ENCODE results near the gene HS2ST1.
"Not testable (repeated sequence)": the region's sequence is repeated elsewhere in the genome, so short reads cannot be mapped to it uniquely, and the experiment has no call there.

Gene HS2ST1

DNA sequence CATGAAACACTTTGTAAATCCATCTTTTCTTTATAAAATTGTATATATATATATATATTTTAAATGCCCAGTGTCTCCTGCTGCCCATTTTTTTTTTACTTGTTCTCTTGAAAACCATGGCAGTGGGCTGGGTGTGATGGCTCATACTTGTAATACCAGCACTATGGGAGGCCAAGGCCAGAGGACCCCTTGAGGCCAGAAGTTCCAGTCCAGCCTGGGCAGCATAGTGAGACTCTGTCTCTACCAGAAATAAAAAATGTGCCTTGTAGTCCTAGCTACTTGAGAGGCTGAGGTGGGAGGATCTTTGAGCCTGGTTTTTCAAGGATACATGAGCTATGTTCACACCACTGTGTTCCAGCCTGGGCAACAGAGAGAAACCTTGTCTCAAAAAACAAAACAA lies 62.2 kb downstream of the HS2ST1 start:
- TF ChIP-seq MYC (IDR thresholded peaks at IDR 0.05; ENCODE audit: low read depth, low read length) (no peak), POLR2A (IDR thresholded peaks at IDR 0.05; ENCODE audit: extremely low read depth, insufficient read length) (no peak)
- TF ChIP-seq, protein P1, sequence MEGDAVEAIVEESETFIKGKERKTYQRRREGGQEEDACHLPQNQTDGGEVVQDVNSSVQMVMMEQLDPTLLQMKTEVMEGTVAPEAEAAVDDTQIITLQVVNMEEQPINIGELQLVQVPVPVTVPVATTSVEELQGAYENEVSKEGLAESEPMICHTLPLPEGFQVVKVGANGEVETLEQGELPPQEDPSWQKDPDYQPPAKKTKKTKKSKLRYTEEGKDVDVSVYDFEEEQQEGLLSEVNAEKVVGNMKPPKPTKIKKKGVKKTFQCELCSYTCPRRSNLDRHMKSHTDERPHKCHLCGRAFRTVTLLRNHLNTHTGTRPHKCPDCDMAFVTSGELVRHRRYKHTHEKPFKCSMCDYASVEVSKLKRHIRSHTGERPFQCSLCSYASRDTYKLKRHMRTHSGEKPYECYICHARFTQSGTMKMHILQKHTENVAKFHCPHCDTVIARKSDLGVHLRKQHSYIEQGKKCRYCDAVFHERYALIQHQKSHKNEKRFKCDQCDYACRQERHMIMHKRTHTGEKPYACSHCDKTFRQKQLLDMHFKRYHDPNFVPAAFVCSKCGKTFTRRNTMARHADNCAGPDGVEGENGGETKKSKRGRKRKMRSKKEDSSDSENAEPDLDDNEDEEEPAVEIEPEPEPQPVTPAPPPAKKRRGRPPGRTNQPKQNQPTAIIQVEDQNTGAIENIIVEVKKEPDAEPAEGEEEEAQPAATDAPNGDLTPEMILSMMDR (IDR thresholded peaks at IDR 0.05; ENCODE audit: low read depth, low read length): no peak
- TF ChIP-seq, protein P2, sequence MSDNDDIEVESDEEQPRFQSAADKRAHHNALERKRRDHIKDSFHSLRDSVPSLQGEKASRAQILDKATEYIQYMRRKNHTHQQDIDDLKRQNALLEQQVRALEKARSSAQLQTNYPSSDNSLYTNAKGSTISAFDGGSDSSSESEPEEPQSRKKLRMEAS (IDR thresholded peaks at IDR 0.05; ENCODE audit: low read depth, low read length): no peak
- H3K4me3 ChIP-seq (ENCODE audit: low read depth, low read length): no peak overlapping the region
- no peak for DNase-seq (ENCODE audit: low read depth)

GRCh38 chr1:86981482-86982213 lies 67.2 kb downstream of the HS2ST1 start:
- no peak for DNase-seq (ENCODE audit: low read depth)
- TF ChIP-seq MYC (IDR thresholded peaks at IDR 0.05; ENCODE audit: low read depth, low read length) (no peak), POLR2A (IDR thresholded peaks at IDR 0.05; ENCODE audit: extremely low read depth, insufficient read length) (no peak)
- TF ChIP-seq, protein P1 (IDR thresholded peaks at IDR 0.05; ENCODE audit: low read depth, low read length): no peak
- TF ChIP-seq, protein P2 (IDR thresholded peaks at IDR 0.05; ENCODE audit: low read depth, low read length): no peak
- H3K4me3 ChIP-seq (ENCODE audit: low read depth, low read length): no peak overlapping the region

DNA sequence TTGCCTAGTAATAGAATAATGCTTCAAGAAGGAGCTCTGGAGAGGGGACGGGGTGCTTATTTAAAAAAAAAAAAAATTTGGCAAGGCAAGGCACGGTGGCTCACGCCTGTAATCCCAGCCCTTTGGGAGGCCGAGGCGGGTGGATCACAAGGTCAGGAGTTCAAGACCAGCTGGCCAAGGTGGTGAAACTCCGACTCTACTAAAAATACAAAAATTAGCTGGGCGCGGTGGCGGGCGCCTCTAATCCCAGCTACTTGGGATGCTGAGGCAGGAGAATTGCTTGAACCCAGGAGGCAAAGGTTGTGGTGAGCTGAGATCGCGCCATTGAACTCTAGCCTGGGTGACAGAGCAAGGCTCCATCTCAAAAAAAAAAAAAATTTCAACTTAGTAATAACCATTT lies 69.2 kb downstream of the HS2ST1 start:
- not testable (repeated sequence) for DNase-seq (ENCODE audit: low read depth); H3K4me3 ChIP-seq (ENCODE audit: low read depth, low read length)

- no peak for DNase-seq (ENCODE audit: low read depth)
- TF ChIP-seq POLR2A (IDR thresholded peaks at IDR 0.05; ENCODE audit: extremely low read depth, insufficient read length): no peak
- no peak for TF ChIP-seq MYC (IDR thresholded peaks at IDR 0.05; ENCODE audit: low read depth, low read length)
- TF ChIP-seq, protein P2 (IDR thresholded peaks at IDR 0.05; ENCODE audit: low read depth, low read length): no peak
- TF ChIP-seq, protein P1 (IDR thresholded peaks at IDR 0.05; ENCODE audit: low read depth, low read length): no peak
- no peak overlapping the region for H3K4me3 ChIP-seq (ENCODE audit: low read depth, low read length)
These were observed 73.0 kb downstream of the HS2ST1 start for GRCh38 chr1:86987446-86987845.

GRCh38 chr1:86988835-86989234 lies 74.4 kb downstream of the HS2ST1 start:
- TF ChIP-seq, protein P2 (IDR thresholded peaks at IDR 0.05; ENCODE audit: low read depth, low read length): no peak
- TF ChIP-seq, protein P1 (IDR thresholded peaks at IDR 0.05; ENCODE audit: low read depth, low read length): no peak
- no peak for TF ChIP-seq MYC (IDR thresholded peaks at IDR 0.05; ENCODE audit: low read depth, low read length)
- TF ChIP-seq POLR2A (IDR thresholded peaks at IDR 0.05; ENCODE audit: extremely low read depth, insufficient read length): no peak
- H3K4me3 ChIP-seq (ENCODE audit: low read depth, low read length): no peak overlapping the region
- DNase-seq (ENCODE audit: low read depth): no peak

GRCh38 chr1:86989690-86990089 lies 75.3 kb downstream of the HS2ST1 start:
- H3K4me3 ChIP-seq (ENCODE audit: low read depth, low read length); DNase-seq (ENCODE audit: low read depth): not testable (repeated sequence)

- no peak overlapping the region for H3K4me3 ChIP-seq (ENCODE audit: low read depth, low read length)
- no peak for DNase-seq (ENCODE audit: low read depth)
- TF ChIP-seq, protein P2 (IDR thresholded peaks at IDR 0.05; ENCODE audit: low read depth, low read length): no peak
- TF ChIP-seq MYC (IDR thresholded peaks at IDR 0.05; ENCODE audit: low read depth, low read length) (no peak), POLR2A (IDR thresholded peaks at IDR 0.05; ENCODE audit: extremely low read depth, insufficient read length) (no peak)
- TF ChIP-seq, protein P1 (IDR thresholded peaks at IDR 0.05; ENCODE audit: low read depth, low read length): no peak
These were observed 76.4 kb downstream of the HS2ST1 start for GRCh38 chr1:86990826-86991225.

Data from NB4 (cell line).